AG04450 (cell line): ENCODE measurements around the gene SCN7A. TPM values are rescaled to one million over a fixed set of nuclear protein-coding genes. Genes with fewer than 3 reads are reported as not detected.
"Not testable (repeated sequence)": the region's sequence is repeated elsewhere in the genome, so short reads cannot be mapped to it uniquely, and the experiment has no call there.

Source experiments
- CTCF ChIA-PET: fragments of 300-600, 350-600 bp; formaldehyde crosslinking; extraction: SDS; loops from one replicate; lab custom pipeline; 2022; ENCODE audit warnings: antibody characterized with exemption, inconsistent platforms; lab: Charles Lee
- POLR2A ChIA-PET: fragments of 350-600 bp; formaldehyde crosslinking; extraction: SDS; loops from one replicate; lab custom pipeline; 2021; ENCODE audit warnings: antibody characterized with exemption, inconsistent platforms; lab: Yijun Ruan, JAX
- DNase-seq: peaks from one replicate; pipeline ENCODE4 v3.0.0-alpha.2; 2011; ENCODE audit warnings: low read depth, low spot score
- H3K27ac ChIP-seq: one replicate; pipeline ENCODE4 v1.5.1; 2012; ENCODE audit warnings: low read depth, low read length, control low read depth
- H3K27me3 ChIP-seq: one replicate; pipeline ENCODE4 v1.6.0; 2012; ENCODE audit warnings: low read length; ENCODE audit not compliant: control insufficient read depth, insufficient read depth
- H3K4me3 ChIP-seq: 2 replicates; pipeline ENCODE4 v1.5.1; 2011; ENCODE audit warnings: mild to moderate bottlenecking, low read depth, low read length, control low read depth
- H3K9me3 ChIP-seq: 2 replicates; pipeline ENCODE4 v1.5.1; 2012; ENCODE audit warnings: low read length; ENCODE audit not compliant: control insufficient read depth, insufficient read depth
- CTCF ChIP-seq: IDR thresholded peaks from 2 replicates; pipeline ENCODE4 v1.5.1; 2011; ENCODE audit warnings: low read depth, low read length, control low read depth, inconsistent platforms
- polyA plus RNA-seq: library from polyadenylated mRNA; depleted of rRNA; stranded (reverse); fragments of >200 nt; gene quantifications from 2 replicates; pipeline ENCODE4 v1.2.3, GENCODE V29; 2011

SCN7A gene
- polyA plus RNA-seq, 1 experiment: 9.8 TPM

GRCh38 chr2:166410828-166411472 is 83.1 kb downstream of the SCN7A start:
- CTCF ChIA-PET: interaction anchor here (0.6 to 1.7 kb wide), 4 partner anchors 9 to 295 kb away, joined by 3 to 5 read pairs (median 3); no protein-coding TSS in a partner anchor
- H3K27me3 ChIP-seq: no peaks in the 10 kb centered on the region
- no peaks in the 10 kb centered on the region for H3K9me3 ChIP-seq
- peak overlapping the region; percentile 62 for H3K27ac ChIP-seq
- H3K4me3 ChIP-seq: no peak overlapping the region; the same call in 1 of the 2 replicates
- peak; percentile 62 for DNase-seq
- TF ChIP-seq CTCF: no peak
- POLR2A ChIA-PET: no interaction called here

- H3K4me3 ChIP-seq, H3K9me3 ChIP-seq, POLR2A ChIA-PET, DNase-seq, H3K27ac ChIP-seq, H3K27me3 ChIP-seq: not testable (repeated sequence)
- CTCF ChIA-PET: interaction anchor here (0.6 kb wide), 1 partner anchor 23 kb away, joined by 3 read pairs; no protein-coding TSS in a partner anchor
Measured at GRCh38 chr2:166407746-166408145, 86.3 kb downstream of the SCN7A start.

GRCh38 chr2:166406374-166406773 is 87.7 kb downstream of the SCN7A start:
- CTCF ChIA-PET: interaction anchor here (1.0 to 1.5 kb wide), 2 partner anchors 13 to 45 kb away, joined by 3 to 4 read pairs; no protein-coding TSS in a partner anchor
- H3K9me3 ChIP-seq: no peaks in the 10 kb centered on the region
- no peak overlapping the region for H3K4me3 ChIP-seq
- DNase-seq: no peak
- no peaks in the 10 kb centered on the region for H3K27me3 ChIP-seq
- no peak for TF ChIP-seq CTCF
- no peak overlapping the region for H3K27ac ChIP-seq
- POLR2A ChIA-PET: no interaction called here

GRCh38 chr2:166405569-166405926 is 88.5 kb downstream of the SCN7A start:
- no peak for DNase-seq
- no peak for TF ChIP-seq CTCF
- CTCF ChIA-PET: interaction anchor here (0.7 to 1.5 kb wide), 3 partner anchors 14 to 224 kb away, joined by 3 to 5 read pairs (median 4); no protein-coding TSS in a partner anchor

GRCh38 chr2:166404831-166405568 is 89.0 kb downstream of the SCN7A start:
- CTCF ChIA-PET: interaction anchor here (0.7 to 1.5 kb wide), 5 partner anchors 14 to 223 kb away, joined by 3 to 7 read pairs (median 4); no protein-coding TSS in a partner anchor
- Histone ChIP-seq H3K9me3 (no peaks in the 10 kb centered on the region), H3K27me3 (no peaks in the 10 kb centered on the region), H3K4me3 (no peak overlapping the region), H3K27ac (no peak overlapping the region)
- POLR2A ChIA-PET: no interaction called here
- DNase-seq: no peak
- TF ChIP-seq CTCF: no peak

More at GRCh38 chr2:166405569-166405926, 88.5 kb downstream of the SCN7A start:
- no peaks in the 10 kb centered on the region for H3K9me3 ChIP-seq
- no peak overlapping the region for H3K27ac ChIP-seq
- no peak overlapping the region for H3K4me3 ChIP-seq
- POLR2A ChIA-PET: no interaction called here
- H3K27me3 ChIP-seq: no peaks in the 10 kb centered on the region
